Measurements from ENCODE around the gene FBXW12.

Gene FBXW12

GRCh38 chr3:48405971-48406370 lies 34.0 kb downstream of the FBXW12 start:
- no peak for TF ChIP-seq CTCF (conservative IDR thresholded peaks at IDR 0.05; ENCODE audit: low read length)
- H3K4me3 ChIP-seq (ENCODE audit: low read length) = no peak overlapping the region
- no peak for DNase-seq (ENCODE audit: low read depth)

DNA sequence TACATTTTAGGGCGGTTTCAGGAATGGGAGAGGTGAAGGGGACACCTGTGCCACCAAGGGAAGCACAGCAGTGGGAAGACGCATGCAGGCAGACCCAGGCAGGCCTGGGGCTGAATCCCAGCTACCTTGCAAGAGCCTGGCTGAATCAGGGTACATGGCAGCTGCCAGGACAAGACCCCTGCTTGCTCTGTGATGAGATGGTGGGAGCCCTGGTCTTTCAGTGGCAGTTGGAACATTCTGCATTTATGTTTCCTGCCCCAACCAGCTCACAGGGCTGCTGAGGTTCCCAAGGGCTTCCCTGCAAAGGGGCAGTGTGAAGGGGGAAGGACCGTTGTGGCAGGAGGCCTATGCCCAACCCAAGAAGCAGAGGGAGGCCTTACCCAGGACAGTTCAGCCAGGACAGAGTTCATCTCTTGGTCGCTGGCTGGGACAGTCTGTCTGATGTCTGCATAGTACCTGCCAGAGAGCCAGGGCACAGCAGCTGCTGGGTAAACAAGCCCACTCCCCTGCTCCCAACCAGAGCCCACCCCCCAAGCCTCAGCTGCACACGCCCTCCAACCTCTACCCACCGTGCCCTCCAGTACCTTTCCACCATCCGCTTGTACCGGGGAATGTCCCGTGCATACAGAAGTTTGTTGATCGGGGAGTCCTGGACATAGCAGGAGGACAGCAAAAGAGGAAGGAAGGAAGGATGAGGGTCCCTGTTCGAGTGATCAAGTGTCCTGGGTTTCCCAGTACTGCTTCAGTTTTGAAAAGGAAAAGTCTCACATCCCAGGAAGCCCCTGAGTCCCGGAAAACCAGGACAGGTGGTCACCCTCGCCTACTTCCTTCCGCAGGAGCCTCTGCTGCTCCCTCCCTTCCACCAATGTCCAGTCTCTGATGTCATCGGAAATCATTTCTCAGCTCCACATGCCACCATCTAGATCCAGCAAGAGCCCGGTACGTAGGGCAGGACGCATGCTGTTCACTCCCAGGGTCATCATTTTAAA lies 34.7 kb downstream of the FBXW12 start:
- no peak for TF ChIP-seq CTCF (conservative IDR thresholded peaks at IDR 0.05; ENCODE audit: low read length)
- no peak overlapping the region for H3K4me3 ChIP-seq (ENCODE audit: low read length)
- DNase-seq (ENCODE audit: low read depth) = no peak

DNA sequence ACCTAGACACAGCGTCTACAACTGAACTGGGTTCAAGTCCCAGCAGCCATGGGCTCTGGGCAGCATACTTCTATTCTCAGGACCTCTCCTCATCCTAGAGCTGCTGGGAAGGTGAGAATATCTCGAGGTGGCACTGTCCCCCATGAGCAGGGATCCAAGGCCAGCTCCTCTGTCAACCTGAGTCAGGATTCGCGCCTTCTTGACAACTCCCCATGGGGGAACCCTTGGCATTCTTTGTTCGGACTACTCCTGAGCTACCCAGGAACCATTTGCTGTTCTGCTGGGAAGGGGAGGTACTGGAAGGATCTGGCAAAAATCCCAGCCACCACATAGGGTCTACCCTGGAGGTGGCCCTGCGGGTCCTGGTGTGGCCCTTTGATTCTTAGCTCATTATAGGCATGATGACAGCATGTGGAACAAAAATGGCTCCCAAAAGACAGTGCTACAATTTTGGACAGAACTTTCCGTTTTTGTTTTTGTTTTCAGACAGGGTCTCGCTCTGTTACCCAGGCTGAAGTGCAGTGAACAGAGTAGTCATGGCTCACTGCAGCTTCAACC lies 35.6 kb downstream of the FBXW12 start:
- TF ChIP-seq CTCF (conservative IDR thresholded peaks at IDR 0.05; ENCODE audit: low read length) = no peak
- DNase-seq (ENCODE audit: low read depth) = no peak
- H3K4me3 ChIP-seq (ENCODE audit: low read length) = no peak overlapping the region

GRCh38 chr3:48408823-48409281 lies 36.8 kb downstream of the FBXW12 start:
- TF ChIP-seq CTCF (conservative IDR thresholded peaks at IDR 0.05; ENCODE audit: low read length) = no peak
- DNase-seq (ENCODE audit: low read depth) = no peak
- no peak overlapping the region for H3K4me3 ChIP-seq (ENCODE audit: low read length)

- TF ChIP-seq CTCF (conservative IDR thresholded peaks at IDR 0.05; ENCODE audit: low read length) = no peak
- H3K4me3 ChIP-seq (ENCODE audit: low read length) = no peak overlapping the region
- DNase-seq (ENCODE audit: low read depth) = no peak
Observed at GRCh38 chr3:48409291-48410201, 37.5 kb downstream of the FBXW12 start.

GRCh38 chr3:48410205-48411040 lies 38.4 kb downstream of the FBXW12 start:
- no peak for TF ChIP-seq CTCF (conservative IDR thresholded peaks at IDR 0.05; ENCODE audit: low read length)
- no peak overlapping the region for H3K4me3 ChIP-seq (ENCODE audit: low read length)
- DNase-seq (ENCODE audit: low read depth) = no peak
